ENCODE measurements around the gene TDG. TPM values are rescaled to one million over a fixed set of nuclear protein-coding genes. Genes with fewer than 3 reads are reported as not detected.

Gene TDG
- 11.7 and 16.3 TPM in 2 replicates for total RNA-seq

DNA sequence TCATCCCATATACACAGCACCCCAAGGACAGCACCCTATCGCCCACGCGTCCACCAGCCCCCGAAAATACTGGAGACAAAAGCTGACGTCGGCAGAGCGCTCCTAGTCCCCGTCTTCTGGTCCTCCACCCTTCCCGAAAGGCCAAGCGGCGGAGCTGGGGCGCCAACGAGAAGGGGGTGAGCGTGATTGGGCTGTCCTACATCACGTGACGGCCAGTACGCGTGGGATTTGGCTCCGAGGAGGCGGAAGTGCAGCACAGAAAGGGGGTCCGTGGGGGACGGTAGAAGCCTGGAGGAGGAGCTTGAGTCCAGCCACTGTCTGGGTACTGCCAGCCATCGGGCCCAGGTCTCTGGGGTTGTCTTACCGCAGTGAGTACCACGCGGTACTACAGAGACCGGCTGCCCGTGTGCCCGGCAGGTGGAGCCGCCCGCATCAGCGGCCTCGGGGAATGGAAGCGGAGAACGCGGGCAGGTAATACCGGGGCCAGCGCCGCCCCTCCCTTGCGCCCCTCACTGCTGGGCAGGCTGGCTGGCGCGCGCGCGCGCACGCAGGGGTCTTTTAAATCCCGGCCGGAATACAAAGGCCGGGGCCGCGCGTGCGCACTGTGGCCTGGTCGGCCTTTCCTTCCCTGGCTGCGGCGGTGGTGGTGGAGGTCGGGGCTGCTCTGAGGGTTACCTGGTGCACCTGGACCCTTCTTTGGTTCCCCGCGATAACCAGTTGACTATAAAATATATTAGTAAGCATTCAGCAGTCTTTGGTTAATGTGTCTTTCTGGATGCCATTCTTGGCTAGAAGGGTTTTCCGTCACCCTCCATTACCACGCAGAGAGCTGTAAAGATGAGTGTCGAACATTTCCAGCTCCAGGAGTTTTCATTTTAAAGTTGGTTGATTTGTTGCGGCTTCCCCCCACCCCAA, at the start of gene TDG:
TDG (plus strand) TSS at position 283 of the 915 bp plus-strand sequence; CDS start at position 449, 166 bp downstream.

DNA sequence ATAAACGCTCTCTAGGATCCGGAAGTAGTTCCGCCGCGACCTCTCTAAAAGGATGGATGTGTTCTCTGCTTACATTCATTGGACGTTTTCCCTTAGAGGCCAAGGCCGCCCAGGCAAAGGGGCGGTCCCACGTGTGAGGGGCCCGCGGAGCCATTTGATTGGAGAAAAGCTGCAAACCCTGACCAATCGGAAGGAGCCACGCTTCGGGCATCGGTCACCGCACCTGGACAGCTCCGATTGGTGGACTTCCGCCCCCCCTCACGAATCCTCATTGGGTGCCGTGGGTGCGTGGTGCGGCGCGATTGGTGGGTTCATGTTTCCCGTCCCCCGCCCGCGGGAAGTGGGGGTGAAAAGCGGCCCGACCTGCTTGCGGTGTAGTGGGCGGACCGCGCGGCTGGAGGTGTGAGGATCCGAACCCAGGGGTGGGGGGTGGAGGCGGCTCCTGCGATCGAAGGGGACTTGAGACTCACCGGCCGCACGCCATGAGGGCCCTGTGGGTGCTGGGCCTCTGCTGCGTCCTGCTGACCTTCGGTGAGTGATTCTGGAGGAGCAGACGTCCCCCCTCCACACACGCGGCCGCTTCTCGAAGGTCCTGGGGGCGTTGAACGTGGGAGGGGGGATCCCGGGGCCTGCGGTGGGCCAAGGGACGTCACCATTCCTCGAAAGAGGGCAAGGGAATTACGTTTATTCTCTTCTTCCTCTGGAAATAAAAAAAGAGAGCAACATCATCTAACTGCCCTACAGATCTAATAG, 35.5 kb upstream of the TDG start, which contains the start of gene HSP90B1:
HSP90B1 (plus strand) TSS at position 377 of the 753 bp plus-strand sequence; CDS start at position 483, 106 bp downstream.

Other genes with a start within 250 kb of the TDG start
- gene NT5DC3, start 124.6 kb upstream of the TDG start, total RNA-seq = 7.6 and 10.6 TPM in 2 replicates
- gene HSP90B1, start 35.5 kb upstream of the TDG start, total RNA-seq = 492 and 1,200 TPM in 2 replicates
- 48.5 and 66.3 TPM in 2 replicates for gene GLT8D2, start 84.3 kb downstream of the TDG start, total RNA-seq
- 28.8 and 36.8 TPM in 2 replicates for gene HCFC2, start 98.7 kb downstream of the TDG start, total RNA-seq
- gene NFYB, start 172.3 kb downstream of the TDG start, total RNA-seq = 17.0 and 30.4 TPM in 2 replicates
- gene TXNRD1, start 249.9 kb downstream of the TDG start, total RNA-seq = 582 and 1,066 TPM in 2 replicates